ENCODE results near the gene PRDM10. TPM values are rescaled to one million over a fixed set of nuclear protein-coding genes. Genes with fewer than 3 reads are reported as not detected.

The PRDM10 gene
- total RNA-seq, 1 donor from 2014 or later: 7.9 TPM

- no peak for TF ChIP-seq CTCF (conservative IDR thresholded peaks at IDR 0.05; ENCODE audit: low read depth, low read length)
- DNase-seq (ENCODE audit: low read depth): no peak
- H3K4me3 ChIP-seq (ENCODE audit: low read depth, low read length): no peak overlapping the region
Observed at GRCh38 chr11:129933262-129933661, 69.4 kb downstream of the PRDM10 start.

- no peak overlapping the region for H3K4me3 ChIP-seq (ENCODE audit: low read depth, low read length)
- DNase-seq (ENCODE audit: low read depth): no peak
- no peak for TF ChIP-seq CTCF (conservative IDR thresholded peaks at IDR 0.05; ENCODE audit: low read depth, low read length)
Observed at GRCh38 chr11:129932381-129933067, 70.1 kb downstream of the PRDM10 start.

GRCh38 chr11:129930743-129931142 is 71.9 kb downstream of the PRDM10 start:
- H3K4me3 ChIP-seq (ENCODE audit: low read depth, low read length): no peak overlapping the region

GRCh38 chr11:129930296-129930695 is 72.3 kb downstream of the PRDM10 start:
- no peak for DNase-seq (ENCODE audit: low read depth)
- no peak overlapping the region for H3K4me3 ChIP-seq (ENCODE audit: low read depth, low read length)
- TF ChIP-seq CTCF (conservative IDR thresholded peaks at IDR 0.05; ENCODE audit: low read depth, low read length): no peak

More at GRCh38 chr11:129930743-129931142, 71.9 kb downstream of the PRDM10 start:
- DNase-seq (ENCODE audit: low read depth): no peak
- no peak for TF ChIP-seq CTCF (conservative IDR thresholded peaks at IDR 0.05; ENCODE audit: low read depth, low read length)

GRCh38 chr11:129929721-129930120 is 72.9 kb downstream of the PRDM10 start:
- no peak overlapping the region for H3K4me3 ChIP-seq (ENCODE audit: low read depth, low read length)
- DNase-seq (ENCODE audit: low read depth): no peak
- TF ChIP-seq CTCF (conservative IDR thresholded peaks at IDR 0.05; ENCODE audit: low read depth, low read length): no peak

- H3K4me3 ChIP-seq (ENCODE audit: low read depth, low read length): no peak overlapping the region
- TF ChIP-seq CTCF (conservative IDR thresholded peaks at IDR 0.05; ENCODE audit: low read depth, low read length): no peak
- DNase-seq (ENCODE audit: low read depth): no peak
Observed at GRCh38 chr11:129928923-129929692, 73.5 kb downstream of the PRDM10 start.

Data from epithelial cell of proximal tubule (primary cell).